Mammary epithelial cell (primary cell): ENCODE measurements around the gene COL8A2.

ENCODE experiments used
- EZH2 ChIP-seq: IDR thresholded peaks from 2 replicates; pipeline ENCODE4 v1.6.1; 2012; ENCODE audit warnings: low read length, inconsistent platforms, borderline replicate concordance
- TF ChIP-seq, protein P1 (sequence below), 2 donors: IDR thresholded peaks in 1 of 2; conservative IDR thresholded peaks in 1 of 2; 2 replicates each; pipeline ENCODE4 v1.5.1; 2011 to 2012; ENCODE audit warnings: inconsistent platforms in 2 of 2, low read length in 2 of 2, mild to moderate bottlenecking in 2 of 2, control low read depth in 1 of 2, low read depth in 1 of 2; ENCODE audit not compliant: insufficient read depth in 1 of 2; ENCODE audit errors: extremely low read depth in 1 of 2

DNA sequence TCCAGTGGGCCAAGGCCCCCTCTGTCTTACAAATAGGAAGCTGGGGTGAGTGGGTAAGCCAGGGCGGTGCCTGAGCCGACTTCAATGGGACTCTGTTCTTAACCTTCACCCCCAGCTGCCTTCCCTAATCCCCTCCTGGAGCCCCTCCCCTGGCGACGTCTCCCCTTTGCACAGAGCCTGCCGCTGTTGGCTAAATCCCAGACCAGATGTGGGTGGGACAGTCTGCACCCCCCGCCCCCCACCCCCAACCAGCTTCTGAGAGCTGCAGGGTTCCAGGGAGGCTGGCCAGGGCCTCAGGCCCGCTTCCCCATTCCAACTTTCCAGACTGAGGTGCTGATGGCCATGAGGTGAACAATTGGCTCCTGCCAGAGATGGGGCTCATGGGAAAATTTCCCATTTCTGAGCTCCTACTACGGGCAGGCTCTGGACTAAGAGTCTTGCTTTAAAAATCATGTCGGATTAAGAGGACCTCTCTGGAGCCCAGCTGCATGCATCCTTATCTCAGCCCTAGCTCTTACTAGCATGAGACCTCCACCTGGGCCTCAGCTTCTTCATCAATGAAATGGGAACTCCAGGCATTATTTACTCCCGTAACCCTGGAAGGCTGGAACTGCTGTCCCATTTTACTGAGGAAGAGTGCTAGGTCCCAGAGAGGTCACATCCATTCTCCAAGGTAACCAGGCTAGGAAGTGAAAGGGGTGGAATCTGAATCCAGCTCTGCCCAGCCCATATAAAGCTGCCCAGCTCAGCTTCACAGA is 6.4 kb downstream of the COL8A2 start:
- TF ChIP-seq, protein P1, sequence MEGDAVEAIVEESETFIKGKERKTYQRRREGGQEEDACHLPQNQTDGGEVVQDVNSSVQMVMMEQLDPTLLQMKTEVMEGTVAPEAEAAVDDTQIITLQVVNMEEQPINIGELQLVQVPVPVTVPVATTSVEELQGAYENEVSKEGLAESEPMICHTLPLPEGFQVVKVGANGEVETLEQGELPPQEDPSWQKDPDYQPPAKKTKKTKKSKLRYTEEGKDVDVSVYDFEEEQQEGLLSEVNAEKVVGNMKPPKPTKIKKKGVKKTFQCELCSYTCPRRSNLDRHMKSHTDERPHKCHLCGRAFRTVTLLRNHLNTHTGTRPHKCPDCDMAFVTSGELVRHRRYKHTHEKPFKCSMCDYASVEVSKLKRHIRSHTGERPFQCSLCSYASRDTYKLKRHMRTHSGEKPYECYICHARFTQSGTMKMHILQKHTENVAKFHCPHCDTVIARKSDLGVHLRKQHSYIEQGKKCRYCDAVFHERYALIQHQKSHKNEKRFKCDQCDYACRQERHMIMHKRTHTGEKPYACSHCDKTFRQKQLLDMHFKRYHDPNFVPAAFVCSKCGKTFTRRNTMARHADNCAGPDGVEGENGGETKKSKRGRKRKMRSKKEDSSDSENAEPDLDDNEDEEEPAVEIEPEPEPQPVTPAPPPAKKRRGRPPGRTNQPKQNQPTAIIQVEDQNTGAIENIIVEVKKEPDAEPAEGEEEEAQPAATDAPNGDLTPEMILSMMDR (conservative IDR thresholded peaks at IDR 0.05 in 1 of 2, IDR thresholded peaks at IDR 0.05 in 1 of 2; ENCODE audit: extremely low read depth in 1 of 2, insufficient read depth in 1 of 2, low read depth in 1 of 2, low read length in 2 of 2): no peak
- TF ChIP-seq EZH2: no peak
